ENCODE measurements around the gene BRI3BP. TPM values are rescaled to one million over a fixed set of nuclear protein-coding genes. Genes with fewer than 3 reads are reported as not detected.
A peak's percentile ranks its signal among the peaks of the same experiment; 100 is the strongest.

Gene BRI3BP
- total and polyA plus RNA-seq, 9 of the 15 experiments (the other 6 are each of a cell fraction or from before 2014, with no cell fraction given): 12.3 to 25.0 (median 16.6) TPM

- no peak for FAIRE-seq
Observed at GRCh38 chr12:125018356-125018755, 24.9 kb downstream of the BRI3BP start.

GRCh38 chr12:125021096-125021495 lies 27.7 kb downstream of the BRI3BP start:
- Histone ChIP-seq H3K4me3 (no peak overlapping the region), H3K9ac (ENCODE audit: insufficient read depth in 1 of 2, low read depth in 2 of 2, low read length in 2 of 2) (no peak overlapping the region), H3K9me3 (replicated peaks; ENCODE audit: control insufficient read depth, insufficient read depth, low read depth, low read length) (no peaks in the 10 kb centered on the region), H2AFZ (ENCODE audit: low read depth, low read length) (no peak overlapping the region), H4K20me1 (replicated peaks; ENCODE audit: control insufficient read depth, insufficient read depth, low read length) (no peaks in the 10 kb centered on the region), H3K4me1 (replicated peaks in 1 of 2; ENCODE audit: control insufficient read depth in 2 of 2, insufficient read depth in 2 of 2, low read length in 2 of 2) (no peaks in the 10 kb centered on the region), H3K4me2 (ENCODE audit: insufficient read depth, low read length) (no peak overlapping the region), H3K27ac (ENCODE audit: extremely low read depth, low read depth, low read length) (no peak overlapping the region), H3K36me3 (ENCODE audit: control insufficient read depth, insufficient read depth, low read length) (peaks cover 54% of the 10 kb centered on the region; the same call in 2 of the 3 replicates), H3K27me3 (ENCODE audit: control insufficient read depth in 2 of 2, insufficient read depth in 2 of 2, low read length in 2 of 2) (no peaks in the 10 kb centered on the region), H3K9me1 (ENCODE audit: control insufficient read depth, insufficient read depth, low read length) (no peaks in the 10 kb centered on the region), H3K79me2 (ENCODE audit: control insufficient read depth, insufficient read depth, low read length) (no peaks in the 10 kb centered on the region)
- FAIRE-seq: peak; percentile 51
- ChIA-PET POLR2A (interaction anchor here (0.8 to 1.0 kb wide), 2 partner anchors 13 to 40 kb away, joined by 4 read pairs; no protein-coding TSS in a partner anchor), CTCF (ENCODE audit: low intra/inter-chr PET ratio) (no interaction called here)
- no TSS peak for BruUV-seq (replicated peaks)
- 94% methylated on average over 9 of the region's 9 CpGs for WGBS (ENCODE audit: insufficient coverage, low coverage, missing lambda C conversion rate)
- ATAC-seq: no peak
- DNase-seq (ENCODE audit: extremely low read depth in 1 of 4, low spot score in 3 of 4): no peak
- in situ Hi-C loops (cut with MboI): no loop called here
- intact Hi-C loops (cut with micrococcal nuclease): no loop called here
- TF ChIP-seq ETV6 (IDR thresholded peaks at IDR 0.05; ENCODE audit: borderline replicate concordance in 1 of 2, low read depth in 2 of 2, low read length in 1 of 2) (no peak), ETV6 (CRISPR knock-in tag; IDR thresholded peaks at IDR 0.05; ENCODE audit: borderline replicate concordance) (no peak), RNF219 (CRISPR knock-in tag; IDR thresholded peaks at IDR 0.05) (no peak), TAL1 (IDR thresholded peaks at IDR 0.05) (no peak), ZNF551 (CRISPR knock-in tag; IDR thresholded peaks at IDR 0.05) (no peak), PHF20 (IDR thresholded peaks at IDR 0.05; ENCODE audit: partially characterized antibody) (no peak), FOXJ2 (tag; IDR thresholded peaks at IDR 0.05) (no peak), CSDE1 (IDR thresholded peaks at IDR 0.05) (no peak), ZNF277 (CRISPR knock-in tag; IDR thresholded peaks at IDR 0.05; ENCODE audit: borderline replicate concordance) (no peak), SNRNP70 (optimal IDR thresholded peaks at IDR 0.05; ENCODE audit: low read depth, low read length) (no peak), ZNF57 (CRISPR knock-in tag; IDR thresholded peaks at IDR 0.05) (no peak), FOS (IDR thresholded peaks at IDR 0.05; ENCODE audit: extremely low read depth, insufficient read length) (no peak)

More at GRCh38 chr12:125018356-125018755, 24.9 kb downstream of the BRI3BP start:
- Histone ChIP-seq H3K9ac (ENCODE audit: insufficient read depth in 1 of 2, low read depth in 2 of 2, low read length in 2 of 2) (no peak overlapping the region), H3K27me3 (ENCODE audit: control insufficient read depth in 2 of 2, insufficient read depth in 2 of 2, low read length in 2 of 2) (no peaks in the 10 kb centered on the region), H3K4me2 (ENCODE audit: insufficient read depth, low read length) (no peak overlapping the region), H3K4me1 (replicated peaks in 1 of 2; ENCODE audit: control insufficient read depth in 2 of 2, insufficient read depth in 2 of 2, low read length in 2 of 2) (no peaks in the 10 kb centered on the region), H3K36me3 (ENCODE audit: control insufficient read depth, insufficient read depth, low read length) (peaks cover 62% of the 10 kb centered on the region; the same call in 2 of the 3 replicates), H3K9me1 (ENCODE audit: control insufficient read depth, insufficient read depth, low read length) (no peaks in the 10 kb centered on the region), H2AFZ (ENCODE audit: low read depth, low read length) (no peak overlapping the region), H3K9me3 (replicated peaks; ENCODE audit: control insufficient read depth, insufficient read depth, low read depth, low read length) (no peaks in the 10 kb centered on the region), H3K27ac (ENCODE audit: extremely low read depth, low read depth, low read length) (no peak overlapping the region), H3K79me2 (ENCODE audit: control insufficient read depth, insufficient read depth, low read length) (no peaks in the 10 kb centered on the region), H3K4me3 (no peak overlapping the region), H4K20me1 (replicated peaks; ENCODE audit: control insufficient read depth, insufficient read depth, low read length) (no peaks in the 10 kb centered on the region)
- in situ Hi-C loops (cut with MboI) (no loop called here), intact Hi-C loops (cut with micrococcal nuclease) (no loop called here)
- no peak for ATAC-seq
- no TSS peak for BruUV-seq (replicated peaks)
- DNase-seq (ENCODE audit: extremely low read depth in 1 of 4, low spot score in 3 of 4): no peak
- 91% methylated on average over 10 of the region's 11 CpGs for WGBS (ENCODE audit: insufficient coverage, low coverage, missing lambda C conversion rate)
- ChIA-PET CTCF (ENCODE audit: low intra/inter-chr PET ratio) (no interaction called here), POLR2A (no interaction called here)
- TF ChIP-seq ZNF699 (CRISPR knock-in tag; IDR thresholded peaks at IDR 0.05; ENCODE audit: insufficient replicate concordance): no peak
- TF ChIP-seq SMARCB1 (IDR thresholded peaks at IDR 0.05; ENCODE audit: insufficient read length, low read depth): no peak
